OCI-LY1 (cell line): ENCODE data around the gene SYK.

Experiments
- H2AFZ ChIP-seq: fragments of 200-600 bp; sonication (generic), shearing (Covaris generic); 2 replicates; pipeline ENCODE4 v1.6.0; 2014; ENCODE audit warnings: antibody characterized with exemption, mild to moderate bottlenecking, low read length
- H3F3A ChIP-seq: fragments of 200-600 bp; sonication (generic), shearing (Covaris generic); 2 replicates; pipeline ENCODE4 v1.6.0; 2014; ENCODE audit warnings: mild to moderate bottlenecking, antibody characterized with exemption, low read length, moderate library complexity; ENCODE audit not compliant: insufficient read depth
- H3K27ac ChIP-seq: fragments of 200-600 bp; sonication (generic); 2 replicates; pipeline ENCODE4 v1.5.1; 2014; ENCODE audit warnings: low read length, mixed run types, mild to moderate bottlenecking, low read depth; ENCODE audit not compliant: poor library complexity, severe bottlenecking
- H3K27me3 ChIP-seq: fragments of 200-600 bp; sonication (generic); 2 replicates; pipeline ENCODE4 v1.6.0; 2014; ENCODE audit warnings: antibody characterized with exemption, mild to moderate bottlenecking, low read length, moderate library complexity; ENCODE audit not compliant: insufficient read depth
- H3K36me3 ChIP-seq: fragments of 200-600 bp; sonication (generic); 2 replicates; pipeline ENCODE4 v1.6.1; 2014; ENCODE audit warnings: mild to moderate bottlenecking, antibody characterized with exemption, low read length, moderate library complexity, mixed read lengths; ENCODE audit not compliant: insufficient read depth
- H3K4me1 ChIP-seq: fragments of 200-600 bp; sonication (generic); 2 replicates; pipeline ENCODE4 v1.5.1; 2014; ENCODE audit warnings: mild to moderate bottlenecking, low read length, moderate library complexity; ENCODE audit not compliant: insufficient read depth, severe bottlenecking
- H3K4me2 ChIP-seq: fragments of 200-600 bp; sonication (generic), shearing (Covaris generic); 2 replicates; pipeline ENCODE4 v1.6.1; 2014; ENCODE audit warnings: low read length
- H3K4me3 ChIP-seq: fragments of 200-600 bp; sonication (generic); 2 replicates; pipeline ENCODE4 v1.5.1; 2014; ENCODE audit warnings: low read length, low read depth, mild to moderate bottlenecking, mixed read lengths; ENCODE audit not compliant: poor library complexity, severe bottlenecking
- H3K79me2 ChIP-seq: fragments of 200-600 bp; shearing (Covaris generic); 2 replicates; pipeline ENCODE4 v1.6.1; 2016; ENCODE audit warnings: mixed run types, low read length, mixed read lengths; ENCODE audit not compliant: insufficient read depth
- H3K9ac ChIP-seq: fragments of 200-600 bp; sonication (generic), shearing (Covaris generic); 2 replicates; pipeline ENCODE4 v1.6.1; 2014; ENCODE audit warnings: mild to moderate bottlenecking, low read length, mixed read lengths
- H3K9me2 ChIP-seq: fragments of 200-600 bp; sonication (generic), shearing (Covaris generic); 2 replicates; pipeline ENCODE4 v1.6.1; 2014; ENCODE audit warnings: low read depth, mild to moderate bottlenecking, low read length, mixed read lengths
- H3K9me3 ChIP-seq: fragments of 200-600 bp; shearing (Covaris generic); 2 replicates; pipeline ENCODE4 v1.6.1; 2014; ENCODE audit warnings: low read length, mixed read lengths
- H4K20me1 ChIP-seq: fragments of 200-600 bp; sonication (generic), shearing (Covaris generic); 2 replicates; pipeline ENCODE4 v1.6.0; 2016; ENCODE audit warnings: mild to moderate bottlenecking, low read length; ENCODE audit not compliant: insufficient read depth
- CTCF ChIP-seq: fragments of 200-600 bp; sonication (generic), shearing (Covaris generic); IDR thresholded peaks from 2 replicates; pipeline ENCODE4 v1.5.1; 2017; ENCODE audit warnings: mild to moderate bottlenecking, antibody characterized with exemption, low read length, moderate library complexity, mixed read lengths
- EZH2 ChIP-seq: fragments of 200-600 bp; sonication (generic), shearing (Covaris generic); IDR thresholded peaks from 2 replicates; pipeline ENCODE4 v1.8.0; 2017; ENCODE audit warnings: borderline replicate concordance, mixed run types, mild to moderate bottlenecking, antibody characterized with exemption, low read length, moderate library complexity, mixed read lengths

The SYK gene

GRCh38 chr9:90793729-90794128 lies 7.9 kb upstream of the SYK start:
- H3K27me3 ChIP-seq, result no peaks in the 10 kb centered on the region
- H3K4me2 ChIP-seq, result no peak overlapping the region
- H3K4me1 ChIP-seq, result peaks cover 32% of the 10 kb centered on the region
- no peaks in the 10 kb centered on the region for H3K36me3 ChIP-seq
- no peaks in the 10 kb centered on the region for H3K9me2 ChIP-seq
- no peak overlapping the region for H2AFZ ChIP-seq
- H3K9me3 ChIP-seq, result no peaks in the 10 kb centered on the region
- peak overlapping the region; percentile 90 for H3K27ac ChIP-seq
- no peak overlapping the region for H3K9ac ChIP-seq
- no peaks in the 10 kb centered on the region for H3F3A ChIP-seq
- no peaks in the 10 kb centered on the region for H4K20me1 ChIP-seq
- TF ChIP-seq CTCF (no peak), EZH2 (no peak)
- no peak overlapping the region for H3K4me3 ChIP-seq
- H3K79me2 ChIP-seq, result no peaks in the 10 kb centered on the region

GRCh38 chr9:90795084-90795483 lies 6.5 kb upstream of the SYK start:
- Histone ChIP-seq H3K36me3 (no peaks in the 10 kb centered on the region), H4K20me1 (no peaks in the 10 kb centered on the region), H3K27ac (peak overlapping the region; percentile 90), H3K27me3 (no peaks in the 10 kb centered on the region), H3K79me2 (no peaks in the 10 kb centered on the region), H2AFZ (no peak overlapping the region), H3K9ac (peak overlapping the region; percentile 37; the same call in 1 of the 2 replicates), H3K9me3 (no peaks in the 10 kb centered on the region), H3K4me1 (peaks cover 39% of the 10 kb centered on the region), H3F3A (no peaks in the 10 kb centered on the region), H3K9me2 (no peaks in the 10 kb centered on the region), H3K4me2 (peak overlapping the region; percentile 51), H3K4me3 (no peak overlapping the region)
- TF ChIP-seq CTCF, result no peak
- TF ChIP-seq EZH2, result no peak

- Histone ChIP-seq H3K4me1 (peaks cover 47% of the 10 kb centered on the region), H3K9ac (peak overlapping the region; percentile 55), H3F3A (no peaks in the 10 kb centered on the region), H3K4me3 (peak overlapping the region; percentile 11), H2AFZ (peak overlapping the region; percentile 23; the same call in 1 of the 2 replicates), H4K20me1 (no peaks in the 10 kb centered on the region), H3K4me2 (peak overlapping the region; percentile 54), H3K9me3 (no peaks in the 10 kb centered on the region), H3K9me2 (no peaks in the 10 kb centered on the region), H3K27me3 (no peaks in the 10 kb centered on the region), H3K36me3 (no peaks in the 10 kb centered on the region), H3K79me2 (no peaks in the 10 kb centered on the region), H3K27ac (peak overlapping the region; percentile 90)
- TF ChIP-seq EZH2 (no peak), CTCF (no peak)
Observed at GRCh38 chr9:90795871-90796317, 5.7 kb upstream of the SYK start.
